ENCODE results near the gene BRME1. TPM values are rescaled to one million over a fixed set of nuclear protein-coding genes. Genes with fewer than 3 reads are reported as not detected.

BRME1 gene
- total RNA-seq, 2 donors from 2014 or later = 0.28 to 0.70 TPM

- peaks cover 0 to 22% of the 10 kb centered on the region in 2 donors for H3K4me1 ChIP-seq
- peak; percentile 98 to 100 for TF ChIP-seq CTCF (IDR thresholded peaks at IDR 0.05)
- DNase-seq (ENCODE audit: low spot score) = peak; percentile 99
- no peaks in the 10 kb centered on the region for H3K27me3 ChIP-seq
- H3K36me3 ChIP-seq = no peaks in the 10 kb centered on the region
- no peaks in the 10 kb centered on the region for H3K9me3 ChIP-seq
- H3K27ac ChIP-seq = peak overlapping the region; percentile 63 to 82
- peak overlapping the region in 1 of 2 donors; percentile 35 for H3K4me3 ChIP-seq
Observed at GRCh38 chr19:13880059-13881043, 25.6 kb downstream of the BRME1 start.

- no peaks in the 10 kb centered on the region for H3K27me3 ChIP-seq
- no peak for TF ChIP-seq CTCF (IDR thresholded peaks at IDR 0.05)
- H3K9me3 ChIP-seq = no peaks in the 10 kb centered on the region
- no peak overlapping the region for H3K27ac ChIP-seq
- no peak overlapping the region for H3K4me3 ChIP-seq
- no peak for DNase-seq (ENCODE audit: low spot score)
- peaks cover 0 to 32% of the 10 kb centered on the region in 2 donors for H3K4me1 ChIP-seq
- H3K36me3 ChIP-seq = no peaks in the 10 kb centered on the region
Observed at GRCh38 chr19:13877303-13877702, 28.6 kb downstream of the BRME1 start.

- TF ChIP-seq CTCF (IDR thresholded peaks at IDR 0.05) = no peak
- no peak within 1 kb of the TSS for H3K4me3 ChIP-seq
- H3K4me1 ChIP-seq = peaks cover 0 to 32% of the 10 kb centered on the region in 2 donors
- H3K36me3 ChIP-seq = no peaks in the 10 kb centered on the region
- DNase-seq (ENCODE audit: low spot score) = no peak
- no peaks in the 10 kb centered on the region for H3K9me3 ChIP-seq
- no peak within 1 kb of the TSS for H3K27ac ChIP-seq
- no peaks in the 10 kb centered on the region for H3K27me3 ChIP-seq
Observed at GRCh38 chr19:13876834-13877233, 29.1 kb downstream of the BRME1 start, which contains the start of gene NANOS3. Gene NANOS3 (plus strand): TSS chr19:13877134. CDS start chr19:13877249, 115 bp downstream.

- Histone ChIP-seq H3K27me3 (no peaks in the 10 kb centered on the region), H3K27ac (no peak overlapping the region), H3K36me3 (no peaks in the 10 kb centered on the region), H3K9me3 (no peaks in the 10 kb centered on the region), H3K4me3 (no peak overlapping the region), H3K4me1 (peaks cover 0 to 23% of the 10 kb centered on the region in 2 donors)
- no peak for TF ChIP-seq CTCF (IDR thresholded peaks at IDR 0.05)
- DNase-seq (ENCODE audit: low spot score) = no peak
Observed at GRCh38 chr19:13875824-13876223, 30.1 kb downstream of the BRME1 start.

GRCh38 chr19:13873834-13874515 is 31.9 kb downstream of the BRME1 start:
- Histone ChIP-seq H3K9me3 (no peaks in the 10 kb centered on the region), H3K36me3 (no peaks in the 10 kb centered on the region), H3K27me3 (no peaks in the 10 kb centered on the region), H3K4me3 (no peak overlapping the region), H3K4me1 (peaks cover 0 to 10% of the 10 kb centered on the region in 2 donors), H3K27ac (no peak overlapping the region)
- no peak for DNase-seq (ENCODE audit: low spot score)
- TF ChIP-seq CTCF (IDR thresholded peaks at IDR 0.05) = no peak

Data from right atrium auricular region (tissue), 2 donors.